Cardiac septum (tissue), 1 donor: ENCODE data around the gene RAPGEF6. TPM values are rescaled to one million over a fixed set of nuclear protein-coding genes. Genes with fewer than 3 reads are reported as not detected.

Source experiments
- DNase-seq: peaks from one replicate; pipeline ENCODE4 v3.0.0-alpha.2; 2020; ENCODE audit warnings: low spot score
- intact Hi-C: fragments of 100-400 bp; cut with DNase I; formaldehyde crosslinking; loops from one replicate; pipeline ENCODE4 v1.14.0; 2022
- total RNA-seq: library from RNA; stranded (reverse); fragmentation: NEBNext Ultra II Directional; extraction: Animal tissue kit (Norgen Biotek cat#: 25700); gene quantifications from one replicate; pipeline ENCODE4 v1.2.1, GENCODE V29; 2021
- donor health status: DM: no; HTN: no; CAD: no.

RAPGEF6 gene
- total RNA-seq, 1 donor from 2014 or later: 15.6 TPM

- intact Hi-C loops: no loop called here
These were observed 172.6 kb downstream of the RAPGEF6 start for GRCh38 chr5:131462454-131462853.

GRCh38 chr5:131461742-131462141, 173.3 kb downstream of the RAPGEF6 start:
- DNase-seq: no peak
- intact Hi-C loops: no loop called here

More at GRCh38 chr5:131462454-131462853, 172.6 kb downstream of the RAPGEF6 start:
- DNase-seq: no peak

GRCh38 chr5:131460867-131461572, 174.0 kb downstream of the RAPGEF6 start:
- intact Hi-C loops: no loop called here

GRCh38 chr5:131460133-131460532, 174.9 kb downstream of the RAPGEF6 start:
- no peak for DNase-seq
- intact Hi-C loops: no loop called here

More at GRCh38 chr5:131460867-131461572, 174.0 kb downstream of the RAPGEF6 start:
- DNase-seq: no peak

GRCh38 chr5:131459216-131459615, 175.8 kb downstream of the RAPGEF6 start:
- no peak for DNase-seq
- intact Hi-C loops: no loop called here

- DNase-seq: no peak
- intact Hi-C loops: no loop called here
These were observed 177.8 kb downstream of the RAPGEF6 start for GRCh38 chr5:131457193-131457592.

- intact Hi-C loops: no loop called here
- no peak for DNase-seq
These were observed 184.1 kb downstream of the RAPGEF6 start for GRCh38 chr5:131450941-131451340.

- intact Hi-C loops: no loop called here
- no peak for DNase-seq
These were observed 193.8 kb downstream of the RAPGEF6 start for GRCh38 chr5:131441184-131441583.

GRCh38 chr5:131436081-131436480, 198.9 kb downstream of the RAPGEF6 start:
- DNase-seq: no peak
- intact Hi-C loops: no loop called here

- DNase-seq: no peak
- intact Hi-C loops: no loop called here
These were observed 201.9 kb downstream of the RAPGEF6 start for GRCh38 chr5:131433109-131433508.

- intact Hi-C loops: no loop called here
- DNase-seq: no peak
These were observed 203.2 kb downstream of the RAPGEF6 start for GRCh38 chr5:131431794-131432193.

GRCh38 chr5:131430794-131431193, 204.2 kb downstream of the RAPGEF6 start:
- intact Hi-C loops: no loop called here
- no peak for DNase-seq

GRCh38 chr5:131426011-131426410, 209.0 kb downstream of the RAPGEF6 start:
- intact Hi-C loops: no loop called here
- no peak for DNase-seq

- intact Hi-C loops: no loop called here
These were observed 212.0 kb downstream of the RAPGEF6 start for GRCh38 chr5:131423056-131423455.

GRCh38 chr5:131419877-131420276, 215.2 kb downstream of the RAPGEF6 start:
- intact Hi-C loops: loop anchor here (10.0 kb wide), 1 partner anchor 1515 kb away; the partner anchor contains the start of gene CHSY3
- no peak for DNase-seq

More at GRCh38 chr5:131423056-131423455, 212.0 kb downstream of the RAPGEF6 start:
- DNase-seq: no peak

- no peak for DNase-seq
- intact Hi-C loops: loop anchor here (10.0 kb wide), 1 partner anchor 1514 kb away; the partner anchor contains the start of gene CHSY3
These were observed 216.2 kb downstream of the RAPGEF6 start for GRCh38 chr5:131418846-131419245.

- intact Hi-C loops: loop anchor here (10.0 kb wide), 1 partner anchor 1513 kb away; the partner anchor contains the start of gene CHSY3
- no peak for DNase-seq
These were observed 217.7 kb downstream of the RAPGEF6 start for GRCh38 chr5:131417240-131417869.

- no peak for DNase-seq
- intact Hi-C loops: loop anchor here (10.0 kb wide), 1 partner anchor 1512 kb away; the partner anchor contains the start of gene CHSY3
These were observed 218.3 kb downstream of the RAPGEF6 start for GRCh38 chr5:131416729-131417128.

- DNase-seq: no peak
- intact Hi-C loops: loop anchor here (10.0 kb wide), 1 partner anchor 1509 kb away; the partner anchor contains the start of gene CHSY3
These were observed 221.1 kb downstream of the RAPGEF6 start for GRCh38 chr5:131413605-131414559.
